Liver (tissue), 3 donors: Measurements from ENCODE around the gene CLDN5.

ENCODE experiments used
- ATF3 ChIP-seq: IDR thresholded peaks from 2 replicates; pipeline ENCODE4 v1.6.1; 2016; ENCODE audit warnings: antibody characterized with exemption
- CTCF ChIP-seq: fragments of 150-350 bp; IDR thresholded peaks from 2 replicates; pipeline ENCODE4 v1.5.1; 2017; ENCODE audit warnings: improper control_type of control experiment, low read depth, low read length; ENCODE audit not compliant: missing input control
- donor health status: healthy.
- donor health status: healthy.

GRCh38 chr22:19554834-19555404 is 30.7 kb upstream of the CLDN5 start:
- TF ChIP-seq CTCF (no peak), ATF3 (no peak)
